MM.1S (cell line): ENCODE measurements around the gene ADGRE3.

Experiments
- CTCF ChIP-seq: fragments of 300-600 bp; sonication (generic); IDR thresholded peaks from 2 replicates; pipeline ENCODE4 v1.5.1; 2016; ENCODE audit warnings: antibody characterized with exemption, low read length, mixed read lengths
- EZH2 ChIP-seq: fragments of 300-600 bp; sonication (generic); optimal IDR thresholded peaks from 2 replicates; pipeline ENCODE3; 2017; ENCODE audit warnings: low read depth, mild to moderate bottlenecking, antibody characterized with exemption, low read length, mixed read lengths

GRCh38 chr19:14700711-14701375 is 26.2 kb upstream of the ADGRE3 start:
- no peak for TF ChIP-seq CTCF
- TF ChIP-seq EZH2 = no peak
